ENCODE results near the gene PEX10. TPM values are rescaled to one million over a fixed set of nuclear protein-coding genes. Genes with fewer than 3 reads are reported as not detected.

Gene PEX10
- total and polyA plus RNA-seq, 2 of the 8 experiments (the other 6 are each of a cell fraction or from before 2014, with no cell fraction given), result 24.3 to 26.9 TPM

DNA sequence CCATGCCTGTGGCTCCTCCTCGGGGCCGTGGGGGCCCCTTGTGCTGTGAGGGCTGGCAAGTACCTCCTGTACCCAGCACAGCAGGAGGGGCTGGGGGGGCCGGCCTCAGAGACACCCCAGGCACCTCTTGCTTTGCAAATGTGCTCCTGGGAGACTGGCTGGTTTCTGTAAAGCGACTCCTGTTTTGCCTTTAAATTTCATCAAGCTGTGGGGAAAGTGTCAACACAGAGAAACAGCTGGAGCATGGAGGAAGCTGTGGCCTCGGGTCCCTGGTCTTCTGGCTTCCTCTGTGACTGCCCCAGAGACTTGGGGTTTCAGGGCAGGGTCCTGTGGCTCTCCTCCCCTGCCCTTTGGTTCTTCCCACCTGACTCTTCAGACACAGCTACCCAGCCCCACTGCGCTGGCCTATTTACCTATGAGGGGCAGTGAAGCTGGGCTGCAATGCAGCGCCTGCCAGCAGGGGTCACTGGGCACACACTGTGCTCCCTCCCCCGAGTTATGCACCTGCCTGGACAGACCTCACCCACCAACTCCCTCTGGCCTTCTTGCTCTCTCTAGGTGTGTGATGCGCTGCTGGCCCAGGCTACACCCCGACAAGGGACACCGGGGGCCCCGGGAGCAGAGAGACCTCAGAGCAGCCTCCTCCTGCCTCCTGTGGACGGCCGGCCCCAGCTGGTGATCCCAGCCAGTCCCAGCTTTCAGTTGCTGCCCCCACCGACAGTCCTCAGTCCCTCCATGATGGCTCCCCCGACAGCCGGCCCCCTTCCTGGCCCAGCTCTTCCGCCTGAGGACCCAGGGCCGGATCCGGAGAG is 17.6 kb upstream of the PEX10 start (continued):
- no peak for TF ChIP-seq EP300 (IDR thresholded peaks at IDR 0.05; ENCODE audit: borderline replicate concordance in 1 of 2, low read depth in 2 of 2, low read length in 2 of 2)
- no peak for TF ChIP-seq SUZ12 (IDR thresholded peaks at IDR 0.05; ENCODE audit: low read length)
- TF ChIP-seq RAD21 (IDR thresholded peaks at IDR 0.05 in 1 of 2, conservative IDR thresholded peaks at IDR 0.05 in 1 of 2; ENCODE audit: low read depth in 2 of 2, low read length in 2 of 2), result peak; percentile 46 to 55
- no peak for TF ChIP-seq RFX5 (IDR thresholded peaks at IDR 0.05; ENCODE audit: borderline replicate concordance, low read depth, low read length)
- no peak for TF ChIP-seq CEBPB (IDR thresholded peaks at IDR 0.05; ENCODE audit: low read depth, low read length)
- no peak for TF ChIP-seq HDAC2 (IDR thresholded peaks at IDR 0.05; ENCODE audit: borderline replicate concordance in 1 of 2, low read depth in 2 of 2, low read length in 2 of 2)
- no peak for TF ChIP-seq EGR1 (IDR thresholded peaks at IDR 0.05; ENCODE audit: borderline replicate concordance, low read depth, low read length)
- no peak for TF ChIP-seq TAF7 (optimal IDR thresholded peaks at IDR 0.05; ENCODE audit: borderline replicate concordance, low read depth, low read length)

Measured in H1 (cell line).